Pancreas (tissue), 10 donors: ENCODE measurements around the gene RPL21. TPM values are rescaled to one million over a fixed set of nuclear protein-coding genes. Genes with fewer than 3 reads are reported as not detected.
"Not testable (repeated sequence)": the region's sequence is repeated elsewhere in the genome, so short reads cannot be mapped to it uniquely, and the experiment has no call there.

ENCODE experiments used
- ATAC-seq, 4 donors: fragments of 200-7000 bp; cut with Tn5 transposase; one replicate each; pipeline versions ENCODE4 v1.8.0 to v1.9.1; 2020; ENCODE audit warnings: mild to moderate bottlenecking in 4 of 4, moderate library complexity in 4 of 4
- DNase-seq, 6 donors: peaks; one replicate each; pipeline ENCODE4 v3.0.0-alpha.2; 2020
- FAIRE-seq: peaks from 2 replicates; lab custom pipeline; 2012; peaks lifted over from hg19 to GRCh38; lab: Jason Lieb, UNC
- H3K27ac ChIP-seq, 4 donors: fragments of 200-600 bp; sonication (generic); 1 replicate in 3 of 4; 2 replicates in 1 of 4; pipeline versions ENCODE4 v1.5.0 to v1.8.0; 2020
- H3K27me3 ChIP-seq, 4 donors: fragments of 200-600 bp; one replicate each; pipeline ENCODE4 v1.8.0; 2021
- H3K36me3 ChIP-seq, 3 donors: fragments of 200-600 bp; sonication (generic) in 1 of 3; one replicate each; pipeline versions ENCODE4 v1.5.0 to v1.8.0; 2020 to 2021
- H3K4me1 ChIP-seq, 3 donors: fragments of 200-600 bp; one replicate each; pipeline ENCODE4 v1.8.0; 2021
- H3K4me3 ChIP-seq, 4 donors: fragments of 200-600 bp; sonication (generic) in 2 of 4; one replicate each; pipeline versions ENCODE4 v1.5.0 to v1.8.0; 2020 to 2021
- H3K9me3 ChIP-seq, 4 donors: fragments of 200-600 bp; one replicate each; pipeline ENCODE4 v1.8.0; 2021
- WGBS, 2 donors: extraction: QIAGEN DNeasy Blood & Tissue Kit; methylation state at CpG; one replicate each; pipeline ENCODE4 v1.1.7; 2013; 5-methylcytosine and 5-hydroxymethylcytosine counted together
- intact Hi-C, 3 donors: fragments of 100-400 bp; cut with DNase I; formaldehyde crosslinking; loops; one replicate each; pipeline versions ENCODE4 v1.11.1 to v1.14.2; 2022
- polyA plus RNA-seq, 2 donors: library from polyadenylated mRNA; stranded (reverse); fragments of 200-250 nt; gene quantifications; one replicate each; pipeline ENCODE4 v1.2.3, GENCODE V29; 2013
- total RNA-seq, 6 donors: library from RNA; stranded (reverse); fragmentation: NEBNext Ultra II Directional in 4 of 6; extraction: Animal tissue kit (Norgen Biotek cat#: 25700) in 4 of 6; gene quantifications; one replicate each; pipeline versions ENCODE4 v1.2.1 to v1.2.4, GENCODE V29; 2021 to 2023
- TF ChIP-seq, protein P1 (sequence below), 4 donors: fragments of 200-600 bp; sonication (generic) in 3 of 4; IDR thresholded peaks; one replicate each; pipeline versions ENCODE4 v1.5.0 to v1.8.0; 2021; ENCODE audit warnings: antibody characterized with exemption in 4 of 4
- donor health status: healthy with polysubstance abuse.
- donor health status: DM: no; HTN: no; CAD: no; lungs with moderate emphysema.
- donor health status: DM: no; HTN: no; CAD: no.
- donor health status: control.
- donor health status: control.
- donor health status: Bipolar disorder and iron deficiency.
- donor health status: DM: yes; HTN: yes; CAD: no.
- donor health status: DM: no; HTN: no; CAD: no.
- donor health status: DM: no; HTN: no; CAD: no.
- donor health status: DM: yes; HTN: yes; CAD: no.

RPL21 gene
- total and polyA plus RNA-seq, 8 donors, result 376 to 844 (median 686) TPM

DNA sequence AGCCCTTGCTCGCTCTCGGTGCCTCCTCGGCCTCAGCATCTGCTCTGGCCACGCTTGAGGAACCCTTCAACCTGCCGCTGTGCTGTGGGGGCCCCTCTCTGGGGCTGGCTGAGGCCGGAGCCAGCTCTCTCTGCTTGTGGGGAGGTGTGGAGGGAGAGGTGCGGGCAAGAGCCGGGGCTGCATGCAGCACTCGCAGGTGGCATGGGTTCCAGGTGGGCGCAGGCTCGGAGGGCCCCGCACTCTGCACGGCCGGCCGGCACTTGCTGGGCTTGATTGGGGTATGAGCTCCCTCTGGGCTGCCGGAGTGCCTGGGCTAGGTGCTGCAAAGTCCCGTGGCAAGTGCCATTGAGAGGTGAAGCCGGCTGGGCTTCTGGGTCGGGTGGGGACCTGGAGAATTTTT is 31.7 kb upstream of the RPL21 start:
- H3K9me3 ChIP-seq, result no peaks in the 10 kb centered on the region
- H3K36me3 ChIP-seq, result no peaks in the 10 kb centered on the region
- ATAC-seq (no peak), DNase-seq (peak in 1 of 6 donors; percentile 47), FAIRE-seq (no peak)
- TF ChIP-seq, protein P1, sequence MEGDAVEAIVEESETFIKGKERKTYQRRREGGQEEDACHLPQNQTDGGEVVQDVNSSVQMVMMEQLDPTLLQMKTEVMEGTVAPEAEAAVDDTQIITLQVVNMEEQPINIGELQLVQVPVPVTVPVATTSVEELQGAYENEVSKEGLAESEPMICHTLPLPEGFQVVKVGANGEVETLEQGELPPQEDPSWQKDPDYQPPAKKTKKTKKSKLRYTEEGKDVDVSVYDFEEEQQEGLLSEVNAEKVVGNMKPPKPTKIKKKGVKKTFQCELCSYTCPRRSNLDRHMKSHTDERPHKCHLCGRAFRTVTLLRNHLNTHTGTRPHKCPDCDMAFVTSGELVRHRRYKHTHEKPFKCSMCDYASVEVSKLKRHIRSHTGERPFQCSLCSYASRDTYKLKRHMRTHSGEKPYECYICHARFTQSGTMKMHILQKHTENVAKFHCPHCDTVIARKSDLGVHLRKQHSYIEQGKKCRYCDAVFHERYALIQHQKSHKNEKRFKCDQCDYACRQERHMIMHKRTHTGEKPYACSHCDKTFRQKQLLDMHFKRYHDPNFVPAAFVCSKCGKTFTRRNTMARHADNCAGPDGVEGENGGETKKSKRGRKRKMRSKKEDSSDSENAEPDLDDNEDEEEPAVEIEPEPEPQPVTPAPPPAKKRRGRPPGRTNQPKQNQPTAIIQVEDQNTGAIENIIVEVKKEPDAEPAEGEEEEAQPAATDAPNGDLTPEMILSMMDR (IDR thresholded peaks at IDR 0.05), result no peak
- no peaks in the 10 kb centered on the region for H3K4me1 ChIP-seq
- no peak overlapping the region for H3K4me3 ChIP-seq
- H3K27ac ChIP-seq, result no peak overlapping the region
- H3K27me3 ChIP-seq, result no peaks in the 10 kb centered on the region
- intact Hi-C loops, result no loop called here
- WGBS, 2 donors, result 88 to 89% methylated on average over 18 to 19 of the region's 19 CpGs

DNA sequence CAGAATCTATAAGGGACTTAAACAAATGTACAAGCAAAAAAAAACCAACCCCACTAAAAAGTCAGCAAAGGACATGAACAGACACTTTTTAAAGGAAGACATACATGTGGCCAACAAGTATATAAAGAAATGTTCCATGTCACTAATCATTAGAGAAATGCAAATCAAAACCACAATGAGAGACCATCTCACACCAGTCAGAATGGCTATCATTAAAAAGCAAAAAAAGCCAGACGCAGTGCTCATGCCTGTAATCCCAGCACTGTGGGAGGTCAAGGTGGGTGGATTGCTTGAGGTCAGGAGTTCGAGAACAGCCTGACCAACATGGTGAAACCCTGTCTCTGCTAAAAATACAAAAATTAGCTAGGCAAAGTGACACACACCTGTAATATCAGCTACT is 29.3 kb upstream of the RPL21 start:
- H3K4me3 ChIP-seq, H3K9me3 ChIP-seq, DNase-seq, FAIRE-seq, H3K27me3 ChIP-seq, ATAC-seq, intact Hi-C loops, H3K4me1 ChIP-seq, H3K36me3 ChIP-seq, H3K27ac ChIP-seq: not testable (repeated sequence)
- 65 to 78% methylated on average over 2 of the region's 2 CpGs for WGBS, 2 donors

DNA sequence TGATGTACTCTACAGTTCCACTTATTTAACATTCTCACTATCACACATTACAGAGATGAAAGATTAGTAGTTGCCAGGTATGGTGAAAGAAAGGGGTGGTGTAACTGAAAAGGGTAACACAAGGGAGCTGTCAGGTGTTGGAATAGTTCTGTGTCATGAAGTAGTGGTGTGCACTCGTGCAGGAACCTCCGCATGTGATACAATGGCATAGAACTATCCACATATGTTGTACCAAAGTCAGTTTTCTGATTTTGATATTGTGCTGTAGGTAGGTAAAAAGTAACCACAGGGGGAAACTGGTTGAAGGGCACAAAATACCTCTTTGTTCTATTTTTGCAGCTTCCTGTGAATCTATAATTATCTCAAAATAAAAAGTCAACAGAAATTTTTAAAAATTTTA is 24.4 kb upstream of the RPL21 start:
- no peaks in the 10 kb centered on the region for H3K4me1 ChIP-seq
- no peaks in the 10 kb centered on the region for H3K36me3 ChIP-seq
- no peaks in the 10 kb centered on the region for H3K27me3 ChIP-seq
- no peak for FAIRE-seq
- TF ChIP-seq, protein P1 (IDR thresholded peaks at IDR 0.05), result no peak
- H3K9me3 ChIP-seq, result no peaks in the 10 kb centered on the region
- H3K27ac ChIP-seq, result no peak overlapping the region
- intact Hi-C loops, result no loop called here
- no peak overlapping the region for H3K4me3 ChIP-seq
- no peak for DNase-seq
- no peak for ATAC-seq
- WGBS, 2 donors, result 61 to 81% methylated on average over 2 of the region's 2 CpGs

DNA sequence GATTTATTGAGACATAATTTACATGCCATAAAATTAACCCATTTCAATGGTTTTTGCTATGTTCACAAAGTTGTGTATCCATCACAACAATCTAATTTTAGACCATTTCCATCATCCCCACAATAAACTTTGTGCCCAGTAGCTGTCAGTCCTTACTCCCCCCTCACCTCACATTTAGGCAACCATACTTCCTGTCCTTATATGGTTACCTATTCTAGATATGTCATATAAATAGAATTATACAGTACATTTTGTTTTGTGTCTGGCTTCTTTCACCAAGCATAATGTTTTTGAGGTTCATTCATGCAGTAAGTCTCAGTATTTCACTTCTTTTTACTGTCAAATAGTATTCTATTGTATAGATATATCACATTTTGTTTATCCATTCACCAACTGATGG is 23.2 kb upstream of the RPL21 start:
- no peak for DNase-seq
- no peaks in the 10 kb centered on the region for H3K4me1 ChIP-seq
- intact Hi-C loops, result no loop called here
- no peak for ATAC-seq
- no peak for FAIRE-seq
- TF ChIP-seq, protein P1 (IDR thresholded peaks at IDR 0.05), result no peak
- no peaks in the 10 kb centered on the region for H3K27me3 ChIP-seq
- H3K9me3 ChIP-seq, result no peaks in the 10 kb centered on the region
- H3K36me3 ChIP-seq, result no peaks in the 10 kb centered on the region
- no peak overlapping the region for H3K27ac ChIP-seq
- H3K4me3 ChIP-seq, result no peak overlapping the region

DNA sequence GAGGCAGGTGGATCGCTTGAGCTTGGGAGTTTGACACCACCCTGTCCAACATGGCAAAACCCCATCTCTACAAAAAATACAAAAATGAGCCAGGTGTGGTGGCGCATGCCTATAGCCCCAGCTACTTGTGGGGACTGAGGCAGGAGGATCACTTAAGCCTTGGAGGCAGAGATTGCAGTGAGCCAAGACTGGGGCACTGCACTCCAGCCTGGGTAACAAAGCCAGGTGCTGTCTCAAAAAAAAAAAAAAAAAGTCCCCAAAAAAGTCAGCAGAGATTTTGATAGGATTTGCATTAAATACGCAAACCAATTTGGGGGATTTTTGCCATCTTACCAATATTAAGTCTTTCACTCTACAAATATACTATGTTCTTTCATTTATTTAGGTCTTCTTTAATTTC is 21.7 kb upstream of the RPL21 start:
- H3K36me3 ChIP-seq, result no peaks in the 10 kb centered on the region
- no peak for DNase-seq
- TF ChIP-seq, protein P1 (IDR thresholded peaks at IDR 0.05), result no peak
- intact Hi-C loops, result no loop called here
- no peak for ATAC-seq
- no peak overlapping the region for H3K27ac ChIP-seq
- no peak overlapping the region for H3K4me3 ChIP-seq
- no peaks in the 10 kb centered on the region for H3K27me3 ChIP-seq
- no peaks in the 10 kb centered on the region for H3K9me3 ChIP-seq
- H3K4me1 ChIP-seq, result no peaks in the 10 kb centered on the region
- 97 to 99% methylated on average over 3 of the region's 3 CpGs for WGBS, 2 donors
- FAIRE-seq, result no peak

DNA sequence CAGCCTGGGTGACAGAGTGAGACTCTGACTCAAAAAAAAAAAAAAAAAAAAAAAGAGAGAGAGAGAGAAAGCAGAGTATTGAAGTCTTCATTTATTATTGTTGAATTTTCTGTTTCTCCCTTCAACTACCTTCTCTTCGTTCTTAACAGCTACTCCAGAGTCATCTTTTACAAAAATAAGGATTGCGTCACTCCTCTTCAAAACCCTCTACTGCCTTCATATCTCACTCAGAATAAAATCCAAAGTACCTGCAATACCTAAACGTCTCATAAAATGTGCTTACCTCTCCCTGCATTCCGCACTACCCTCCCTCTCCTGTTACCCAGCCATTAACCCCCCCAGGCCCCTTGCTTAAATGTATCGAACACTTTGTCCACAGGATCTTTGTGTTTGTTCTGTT is 17.4 kb upstream of the RPL21 start:
- H3K4me3 ChIP-seq, result no peak overlapping the region
- intact Hi-C loops, result no loop called here
- WGBS, 2 donors, result 84 to 85% methylated on average over 5 of the region's 5 CpGs
- no peaks in the 10 kb centered on the region for H3K27me3 ChIP-seq
- no peak overlapping the region for H3K27ac ChIP-seq
- ATAC-seq (no peak), FAIRE-seq (no peak), DNase-seq (no peak)
- H3K4me1 ChIP-seq, result no peaks in the 10 kb centered on the region
- TF ChIP-seq, protein P1 (IDR thresholded peaks at IDR 0.05), result no peak
- H3K36me3 ChIP-seq, result no peaks in the 10 kb centered on the region
- no peaks in the 10 kb centered on the region for H3K9me3 ChIP-seq
